Trophoblast cell (in vitro differentiated cells and primary cell): ENCODE data around the gene C1QTNF9B.

Experiments
- DNase-seq, 2 donors: peaks; one replicate each; pipeline ENCODE4 v3.0.0-alpha.2; 2016
- H2AFZ ChIP-seq: 2 replicates; pipeline ENCODE4 v1.6.1; 2013; ENCODE audit warnings: low read length, moderate library complexity, mild to moderate bottlenecking; ENCODE audit not compliant: insufficient read depth, poor library complexity
- H2AK5ac ChIP-seq: 2 replicates; pipeline ENCODE4 v1.6.1; 2013; ENCODE audit warnings: mild to moderate bottlenecking, low read length
- H2BK120ac ChIP-seq: 2 replicates; pipeline ENCODE4 v1.6.1; 2013; ENCODE audit warnings: low read length, mild to moderate bottlenecking, moderate library complexity; ENCODE audit not compliant: insufficient read depth, poor library complexity
- H2BK12ac ChIP-seq: 2 replicates; pipeline ENCODE4 v1.6.1; 2013; ENCODE audit warnings: mild to moderate bottlenecking, low read length, moderate library complexity
- H2BK5ac ChIP-seq: 2 replicates; pipeline ENCODE4 v1.6.1; 2013; ENCODE audit warnings: low read length, low read depth, moderate library complexity, mild to moderate bottlenecking; ENCODE audit not compliant: poor library complexity
- H3K14ac ChIP-seq: 2 replicates; pipeline ENCODE4 v1.6.1; 2013; ENCODE audit warnings: mild to moderate bottlenecking, low read length
- H3K18ac ChIP-seq: 2 replicates; pipeline ENCODE4 v1.6.1; 2013; ENCODE audit warnings: mild to moderate bottlenecking, low read length
- H3K23ac ChIP-seq: 2 replicates; pipeline ENCODE4 v1.6.1; 2013; ENCODE audit warnings: low read length
- H3K27ac ChIP-seq: 2 replicates; pipeline ENCODE4 v1.5.1; 2013; ENCODE audit warnings: low read depth, mild to moderate bottlenecking, inconsistent platforms, low read length, moderate library complexity
- H3K27me3 ChIP-seq: 2 replicates; pipeline ENCODE4 v1.6.1; 2013; ENCODE audit warnings: inconsistent platforms, mild to moderate bottlenecking, low read length, moderate library complexity; ENCODE audit not compliant: insufficient read depth
- H3K36me3 ChIP-seq, 2 experiments: 1 replicate in 1 of 2; 2 replicates in 1 of 2; pipeline ENCODE4 v1.6.1; 2013; ENCODE audit warnings: low read length in 2 of 2, mild to moderate bottlenecking in 2 of 2, moderate library complexity in 1 of 2; ENCODE audit not compliant: insufficient read depth in 2 of 2, control insufficient read depth in 1 of 2
- H3K4ac ChIP-seq: 2 replicates; pipeline ENCODE4 v1.6.1; 2013; ENCODE audit warnings: low read depth, mild to moderate bottlenecking, low read length, moderate library complexity
- H3K4me1 ChIP-seq, 2 experiments: 1 replicate in 1 of 2; 2 replicates in 1 of 2; pipeline ENCODE4 v1.6.1; 2013; ENCODE audit warnings: low read length in 2 of 2, mild to moderate bottlenecking in 2 of 2, moderate library complexity in 1 of 2; ENCODE audit not compliant: insufficient read depth in 2 of 2, control insufficient read depth in 1 of 2
- H3K4me2 ChIP-seq: 2 replicates; pipeline ENCODE4 v1.6.1; 2013; ENCODE audit warnings: inconsistent platforms, mild to moderate bottlenecking, low read length, moderate library complexity
- H3K4me3 ChIP-seq: 2 replicates; pipeline ENCODE4 v1.5.1; 2013; ENCODE audit warnings: mild to moderate bottlenecking, low read depth, low read length, inconsistent platforms
- H3K79me1 ChIP-seq: one replicate; pipeline ENCODE4 v1.6.1; 2013; ENCODE audit warnings: low read length
- H3K79me2 ChIP-seq: 2 replicates; pipeline ENCODE4 v1.6.1; 2013; ENCODE audit warnings: low read length, mild to moderate bottlenecking; ENCODE audit not compliant: control insufficient read depth, insufficient read depth, poor library complexity
- H3K9ac ChIP-seq: 2 replicates; pipeline ENCODE4 v1.6.1; 2013; ENCODE audit warnings: mild to moderate bottlenecking, low read length
- H3K9me3 ChIP-seq: 2 replicates; pipeline ENCODE4 v1.6.1; 2013; ENCODE audit warnings: low read depth, mild to moderate bottlenecking, control low read depth, inconsistent platforms, low read length; ENCODE audit not compliant: insufficient read depth
- H4K12ac ChIP-seq: 2 replicates; pipeline ENCODE4 v1.6.1; 2013; ENCODE audit warnings: low read depth, mild to moderate bottlenecking, low read length, moderate library complexity
- H4K8ac ChIP-seq: 2 replicates; pipeline ENCODE4 v1.6.1; 2013; ENCODE audit warnings: low read depth, mild to moderate bottlenecking, low read length, moderate library complexity
- H4K91ac ChIP-seq: one replicate; pipeline ENCODE4 v1.6.1; 2013; ENCODE audit warnings: low read depth, mild to moderate bottlenecking, low read length, moderate library complexity
- WGBS: extraction: QIAGEN DNeasy Blood & Tissue Kit; methylation state at CpG from one replicate; pipeline ENCODE4 v1.1.7; 2013; ENCODE audit warnings: missing lambda C conversion rate; ENCODE audit not compliant: insufficient read length, insufficient coverage; ENCODE audit errors: extremely low coverage; 5-methylcytosine and 5-hydroxymethylcytosine counted together

Gene C1QTNF9B

DNA sequence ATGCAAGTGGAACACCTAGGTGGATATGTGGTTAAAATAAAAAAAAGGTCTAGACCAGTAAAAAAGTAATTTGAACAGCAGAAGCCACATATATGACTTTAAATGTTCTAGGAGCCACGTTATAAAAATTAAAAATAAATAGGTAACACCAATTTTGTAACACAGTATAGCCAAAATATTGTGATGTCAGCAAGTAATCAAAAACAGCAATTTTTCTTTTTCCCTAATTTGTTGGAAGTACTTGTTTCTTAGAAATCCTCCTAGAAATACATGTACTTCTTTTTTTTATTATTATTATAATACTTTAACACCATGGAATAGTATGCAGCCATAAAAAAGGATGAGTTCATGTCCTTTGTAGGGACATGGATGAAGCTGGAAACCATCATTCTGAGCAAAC lies 25.7 kb upstream of the C1QTNF9B start:
- Histone ChIP-seq H3K9me3 (no peaks in the 10 kb centered on the region), H3K79me2 (no peaks in the 10 kb centered on the region)

GRCh38 chr13:23922005-23922932 lies 25.0 kb upstream of the C1QTNF9B start:
- Histone ChIP-seq H3K4me2 (no peak overlapping the region), H2BK5ac (no peak overlapping the region), H3K23ac (no peak overlapping the region), H2AK5ac (no peak overlapping the region), H3K4ac (no peak overlapping the region), H3K27ac (no peak overlapping the region), H3K18ac (no peak overlapping the region), H3K14ac (no peak overlapping the region), H3K27me3 (no peaks in the 10 kb centered on the region), H3K79me1 (no peaks in the 10 kb centered on the region), H3K9ac (no peak overlapping the region), H4K91ac (no peak overlapping the region), H2BK12ac (no peak overlapping the region), H3K9me3 (no peaks in the 10 kb centered on the region), H3K4me3 (no peak overlapping the region), H2AFZ (no peak overlapping the region), H3K4me1 (no peaks in the 10 kb centered on the region), H4K12ac (no peak overlapping the region), H2BK120ac (no peak overlapping the region), H3K36me3 (no peaks in the 10 kb centered on the region), H3K79me2 (no peaks in the 10 kb centered on the region), H4K8ac (no peak overlapping the region)
- no peak for DNase-seq
- no CpG with 5 or more reads among the region's 5 CpGs for WGBS

More for the DNA sequence above, 25.7 kb upstream of the C1QTNF9B start:
- Histone ChIP-seq H2BK12ac (no peak overlapping the region), H3K79me1 (no peaks in the 10 kb centered on the region), H3K36me3 (no peaks in the 10 kb centered on the region), H3K18ac (no peak overlapping the region), H3K27me3 (no peaks in the 10 kb centered on the region), H4K91ac (no peak overlapping the region), H3K27ac (no peak overlapping the region), H2BK5ac (no peak overlapping the region), H2AK5ac (no peak overlapping the region), H4K8ac (no peak overlapping the region), H3K4me3 (no peak overlapping the region), H2AFZ (no peak overlapping the region), H3K9ac (no peak overlapping the region), H3K4me2 (no peak overlapping the region), H4K12ac (no peak overlapping the region), H3K4me1 (no peaks in the 10 kb centered on the region), H2BK120ac (no peak overlapping the region), H3K14ac (no peak overlapping the region), H3K4ac (no peak overlapping the region), H3K23ac (no peak overlapping the region)
- no CpG with 5 or more reads among the region's 1 CpG for WGBS
- DNase-seq = no peak

GRCh38 chr13:23921451-23921888 lies 24.2 kb upstream of the C1QTNF9B start:
- no peaks in the 10 kb centered on the region for H3K9me3 ChIP-seq
- no CpG with 5 or more reads among the region's 2 CpGs for WGBS
- H3K4me3 ChIP-seq = no peak overlapping the region
- H2BK120ac ChIP-seq = no peak overlapping the region
- H3K18ac ChIP-seq = no peak overlapping the region
- no peak overlapping the region for H2AFZ ChIP-seq
- no peak overlapping the region for H4K12ac ChIP-seq
- no peak overlapping the region for H3K9ac ChIP-seq
- no peak overlapping the region for H2BK5ac ChIP-seq
- H3K23ac ChIP-seq = no peak overlapping the region
- no peak overlapping the region for H3K4ac ChIP-seq
- no peaks in the 10 kb centered on the region for H3K79me1 ChIP-seq
- H3K14ac ChIP-seq = no peak overlapping the region
- H2BK12ac ChIP-seq = no peak overlapping the region
- H2AK5ac ChIP-seq = no peak overlapping the region
- H3K4me1 ChIP-seq = no peaks in the 10 kb centered on the region
- H4K8ac ChIP-seq = no peak overlapping the region
- no peaks in the 10 kb centered on the region for H3K27me3 ChIP-seq
- H3K4me2 ChIP-seq = no peak overlapping the region
- DNase-seq = peak; percentile 38 to 86
- H4K91ac ChIP-seq = no peak overlapping the region
- no peaks in the 10 kb centered on the region for H3K79me2 ChIP-seq
- no peaks in the 10 kb centered on the region for H3K36me3 ChIP-seq
- no peak overlapping the region for H3K27ac ChIP-seq

GRCh38 chr13:23919006-23919405 lies 21.7 kb upstream of the C1QTNF9B start:
- no CpG with 5 or more reads among the region's 1 CpG for WGBS
- H4K8ac ChIP-seq = no peak overlapping the region
- H4K12ac ChIP-seq = no peak overlapping the region
- H2AK5ac ChIP-seq = no peak overlapping the region
- no peak overlapping the region for H3K4me2 ChIP-seq
- no peaks in the 10 kb centered on the region for H3K27me3 ChIP-seq
- no peak overlapping the region for H2BK5ac ChIP-seq
- H2BK120ac ChIP-seq = no peak overlapping the region
- no peak overlapping the region for H3K4me3 ChIP-seq
- H3K18ac ChIP-seq = no peak overlapping the region
- no peak for DNase-seq
- H3K9ac ChIP-seq = no peak overlapping the region
- no peak overlapping the region for H4K91ac ChIP-seq
- H3K9me3 ChIP-seq = no peaks in the 10 kb centered on the region
- no peaks in the 10 kb centered on the region for H3K36me3 ChIP-seq
- H3K4ac ChIP-seq = no peak overlapping the region
- H3K23ac ChIP-seq = no peak overlapping the region
- no peaks in the 10 kb centered on the region for H3K79me1 ChIP-seq
- H2AFZ ChIP-seq = no peak overlapping the region
- H3K14ac ChIP-seq = no peak overlapping the region
- H3K27ac ChIP-seq = no peak overlapping the region
- H3K4me1 ChIP-seq = no peaks in the 10 kb centered on the region
- no peak overlapping the region for H2BK12ac ChIP-seq
- no peaks in the 10 kb centered on the region for H3K79me2 ChIP-seq
